Endothelial cell of umbilical vein (primary cell): ENCODE measurements around the gene TRAK1.

Source experiments
- EZH2 ChIP-seq: IDR thresholded peaks from 2 replicates; pipeline ENCODE4 v1.6.1; 2012; ENCODE audit warnings: borderline replicate concordance, low read depth, mild to moderate bottlenecking, moderate library complexity, low read length, inconsistent platforms; ENCODE audit not compliant: severe bottlenecking
- GATA2 ChIP-seq: IDR thresholded peaks from 2 replicates; pipeline ENCODE4 v1.7.0; 2011; ENCODE audit warnings: low read depth, mild to moderate bottlenecking, moderate library complexity, mixed read lengths, low read length; ENCODE audit not compliant: insufficient read length, insufficient read depth
- MYC ChIP-seq: IDR thresholded peaks from one replicate; pipeline ENCODE4 v1.6.1; 2011; ENCODE audit warnings: mild to moderate bottlenecking, low read depth, low read length
- POLR2A ChIP-seq: IDR thresholded peaks from 2 replicates; pipeline ENCODE4 v1.6.1; 2012; ENCODE audit warnings: low read depth, mild to moderate bottlenecking, control low read depth, low read length
- POLR2AphosphoS5 ChIP-seq: IDR thresholded peaks from 2 replicates; pipeline ENCODE4 v1.6.1; 2012; ENCODE audit warnings: low read depth, mild to moderate bottlenecking, control low read depth, low read length, moderate library complexity; ENCODE audit not compliant: insufficient read depth
- TF ChIP-seq, protein P1 (sequence below), 2 donors: IDR thresholded peaks; 1 replicate in 1 of 2; 2 replicates in 1 of 2; pipeline ENCODE4 v1.5.1; 2011; ENCODE audit warnings: low read length in 2 of 2, mild to moderate bottlenecking in 2 of 2, moderate library complexity in 2 of 2, control low read depth in 1 of 2, inconsistent platforms in 1 of 2, low read depth in 1 of 2; ENCODE audit not compliant: insufficient read depth in 1 of 2; ENCODE audit errors: extremely low read depth in 1 of 2
- TF ChIP-seq, protein P2 (sequence below): IDR thresholded peaks from 2 replicates; pipeline ENCODE4 v1.6.1; 2011; ENCODE audit not compliant: insufficient read depth, insufficient read length

DNA sequence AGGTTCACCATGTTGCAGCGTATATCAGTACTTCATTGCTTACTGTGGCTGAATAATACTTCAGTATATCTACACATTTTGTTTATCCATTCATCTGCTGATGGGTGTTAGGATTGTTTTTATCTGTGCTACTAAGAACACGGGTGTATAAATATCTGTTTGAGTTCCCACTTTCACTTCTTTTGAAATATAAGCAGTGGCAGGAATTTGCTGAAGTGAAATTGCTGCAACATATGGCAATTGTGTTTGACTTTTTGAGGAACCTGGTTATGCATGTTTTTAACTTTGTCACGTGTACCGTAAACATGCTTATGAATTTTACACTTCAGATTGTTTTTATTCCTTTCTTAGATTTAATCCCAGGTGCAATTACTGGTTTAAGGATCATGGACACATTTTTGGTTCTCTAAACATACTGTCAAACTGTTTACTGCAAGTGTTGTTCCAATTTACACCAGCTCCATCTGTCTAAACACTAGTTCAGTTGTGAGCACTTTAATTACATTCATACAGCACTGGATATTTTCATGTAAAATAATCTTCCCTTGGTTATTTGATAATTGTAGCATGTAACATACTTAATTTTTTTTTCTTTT lies 23.1 kb downstream of the TRAK1 start:
- TF ChIP-seq, protein P1, sequence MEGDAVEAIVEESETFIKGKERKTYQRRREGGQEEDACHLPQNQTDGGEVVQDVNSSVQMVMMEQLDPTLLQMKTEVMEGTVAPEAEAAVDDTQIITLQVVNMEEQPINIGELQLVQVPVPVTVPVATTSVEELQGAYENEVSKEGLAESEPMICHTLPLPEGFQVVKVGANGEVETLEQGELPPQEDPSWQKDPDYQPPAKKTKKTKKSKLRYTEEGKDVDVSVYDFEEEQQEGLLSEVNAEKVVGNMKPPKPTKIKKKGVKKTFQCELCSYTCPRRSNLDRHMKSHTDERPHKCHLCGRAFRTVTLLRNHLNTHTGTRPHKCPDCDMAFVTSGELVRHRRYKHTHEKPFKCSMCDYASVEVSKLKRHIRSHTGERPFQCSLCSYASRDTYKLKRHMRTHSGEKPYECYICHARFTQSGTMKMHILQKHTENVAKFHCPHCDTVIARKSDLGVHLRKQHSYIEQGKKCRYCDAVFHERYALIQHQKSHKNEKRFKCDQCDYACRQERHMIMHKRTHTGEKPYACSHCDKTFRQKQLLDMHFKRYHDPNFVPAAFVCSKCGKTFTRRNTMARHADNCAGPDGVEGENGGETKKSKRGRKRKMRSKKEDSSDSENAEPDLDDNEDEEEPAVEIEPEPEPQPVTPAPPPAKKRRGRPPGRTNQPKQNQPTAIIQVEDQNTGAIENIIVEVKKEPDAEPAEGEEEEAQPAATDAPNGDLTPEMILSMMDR (IDR thresholded peaks at IDR 0.05; ENCODE audit: extremely low read depth in 1 of 2, insufficient read depth in 1 of 2, low read depth in 1 of 2, low read length in 2 of 2): no peak
- TF ChIP-seq POLR2AphosphoS5 (no peak), POLR2A (no peak), MYC (no peak), EZH2 (no peak), GATA2 (no peak)
- TF ChIP-seq, protein P2, sequence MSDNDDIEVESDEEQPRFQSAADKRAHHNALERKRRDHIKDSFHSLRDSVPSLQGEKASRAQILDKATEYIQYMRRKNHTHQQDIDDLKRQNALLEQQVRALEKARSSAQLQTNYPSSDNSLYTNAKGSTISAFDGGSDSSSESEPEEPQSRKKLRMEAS: no peak
